Activated CD4-positive, alpha-beta T cell treated with anti-CD3 and anti-CD28 coated beads, Interleukin-2, Interleukin-6, amounts not matched to agents 100 ng/mL and 50 ng/mL, durations not matched to agents 16 hours and 8 hours (primary cell): Measurements from ENCODE around the gene MRM3.
A peak's percentile ranks its signal among the peaks of the same experiment; 100 is the strongest.
"Not testable (repeated sequence)": the region's sequence is repeated elsewhere in the genome, so short reads cannot be mapped to it uniquely, and the experiment has no call there.

Experiments used
- DNase-seq: peaks from one replicate; pipeline ENCODE4 v3.0.0-alpha.2; 2020

The MRM3 gene

DNA sequence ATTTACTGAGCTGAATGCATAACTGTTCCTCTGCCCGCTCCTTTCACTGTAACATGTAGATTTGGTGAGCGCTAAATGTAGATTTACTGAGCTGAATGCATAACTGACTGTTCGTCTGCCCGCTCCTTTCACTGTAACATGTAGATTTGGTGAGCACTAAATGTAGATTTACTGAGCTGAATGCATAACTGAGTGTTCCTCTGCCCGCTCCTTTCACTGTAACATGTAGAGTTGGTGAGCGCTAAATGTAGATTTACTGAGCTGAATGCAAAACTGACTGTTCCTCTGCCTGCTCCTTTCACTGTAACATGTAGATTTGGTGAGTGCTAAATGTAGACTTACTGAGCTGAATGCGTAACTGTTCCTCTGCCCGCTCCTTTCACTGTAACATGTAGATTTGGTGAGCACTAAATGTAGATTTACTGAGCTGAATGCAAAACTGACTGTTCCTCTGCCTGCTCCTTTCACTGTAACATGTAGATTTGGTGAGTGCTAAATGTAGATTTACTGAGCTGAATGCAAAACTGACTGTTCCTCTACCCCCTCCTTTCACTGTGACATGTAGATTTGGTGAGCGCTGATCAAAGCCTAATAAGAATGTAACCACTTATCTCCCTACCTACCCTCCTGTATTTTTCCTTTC lies 26.7 kb upstream of the MRM3 start:
- not testable (repeated sequence) for DNase-seq

DNA sequence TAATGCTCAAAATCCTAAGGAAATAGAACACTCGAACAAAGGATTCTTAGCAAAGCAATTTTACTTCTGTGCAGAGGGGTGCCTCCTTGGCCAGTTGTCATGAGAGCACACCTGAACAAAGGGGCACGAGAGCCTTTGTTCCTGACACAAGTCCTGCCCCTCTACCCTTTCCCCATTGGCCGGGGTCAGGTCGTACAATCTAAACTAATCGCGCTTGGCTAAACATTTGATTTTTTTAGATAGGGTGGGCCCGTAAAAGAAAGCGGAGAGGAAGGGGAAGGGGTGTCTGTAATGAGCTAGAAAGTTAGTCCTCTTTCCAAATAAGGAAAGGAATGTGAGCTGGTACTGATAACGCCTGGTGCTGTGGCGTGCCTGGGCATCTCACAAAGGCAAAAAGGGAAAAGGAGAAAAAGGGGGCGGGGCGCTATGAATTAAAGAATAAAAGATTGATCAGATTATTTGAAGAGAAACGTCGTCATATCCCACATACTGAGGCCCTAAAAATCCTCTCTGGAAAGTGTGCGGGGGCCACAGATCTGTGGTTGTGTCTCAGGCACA lies 26.1 kb upstream of the MRM3 start:
- not testable (repeated sequence) for DNase-seq

DNA sequence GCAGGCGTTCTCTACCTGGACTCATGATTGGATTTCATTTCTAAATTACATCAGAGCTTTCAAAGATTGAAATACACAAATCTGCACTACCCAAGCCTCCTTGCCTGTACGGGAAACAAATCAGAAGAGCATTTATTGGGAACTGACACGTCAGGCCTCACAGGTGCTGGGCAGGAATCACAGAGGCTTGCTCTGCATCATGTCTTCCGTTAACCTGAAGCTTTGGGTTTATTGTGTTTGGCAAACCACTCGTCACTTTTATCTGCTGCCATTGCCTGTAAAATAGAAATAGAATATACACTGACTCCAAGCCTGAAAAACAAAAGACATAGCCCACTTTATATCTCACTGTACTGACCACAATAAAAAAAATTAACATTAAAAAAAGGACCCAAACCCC lies 22.2 kb upstream of the MRM3 start:
- DNase-seq, result no peak

GRCh38 chr17:760371-760770 lies 21.8 kb upstream of the MRM3 start:
- no peak for DNase-seq

- no peak for DNase-seq
Measured at GRCh38 chr17:767076-767475, 15.1 kb upstream of the MRM3 start.

- DNase-seq, result no peak
Measured at GRCh38 chr17:773016-773415, 9.1 kb upstream of the MRM3 start.

DNA sequence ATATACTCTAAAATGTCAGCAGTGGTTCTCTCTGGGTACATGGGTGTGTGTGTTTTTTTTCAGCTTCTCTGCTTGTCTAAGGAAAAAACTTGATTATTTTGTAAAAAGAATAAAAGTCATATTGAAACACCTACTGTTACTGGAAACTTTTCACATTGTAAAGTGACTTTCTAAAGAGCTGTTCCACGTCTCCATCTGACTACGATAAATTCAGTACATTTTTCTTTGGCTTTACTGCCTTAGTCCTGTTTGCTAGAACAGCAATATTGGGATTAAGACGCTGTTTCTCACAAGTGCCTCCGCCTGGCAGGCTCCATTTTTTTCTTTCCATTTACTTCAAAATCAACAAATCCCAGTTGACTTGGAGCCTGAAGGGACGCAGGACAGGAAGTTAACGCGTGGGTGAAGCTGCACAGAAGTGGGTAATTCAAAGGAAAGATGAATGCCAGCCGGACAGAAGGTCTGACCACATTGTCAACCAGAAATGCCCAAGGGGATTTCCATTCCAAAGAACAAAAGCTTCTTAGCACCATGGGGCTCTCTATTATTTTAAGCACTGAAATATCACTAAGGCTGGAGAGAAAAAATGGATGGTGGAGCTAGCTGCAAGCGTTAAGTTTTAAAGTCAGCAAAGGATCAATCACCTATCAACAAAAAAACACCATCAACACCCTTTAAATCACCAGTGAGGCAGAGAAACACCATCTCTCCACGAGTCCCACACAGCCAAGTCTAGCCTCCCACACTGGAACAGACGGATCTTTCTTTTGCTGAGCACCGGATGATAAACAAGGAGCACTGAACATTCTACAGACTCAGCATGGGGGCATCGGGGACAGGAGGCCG lies 8.5 kb upstream of the MRM3 start:
- peak; percentile 44 for DNase-seq

DNA sequence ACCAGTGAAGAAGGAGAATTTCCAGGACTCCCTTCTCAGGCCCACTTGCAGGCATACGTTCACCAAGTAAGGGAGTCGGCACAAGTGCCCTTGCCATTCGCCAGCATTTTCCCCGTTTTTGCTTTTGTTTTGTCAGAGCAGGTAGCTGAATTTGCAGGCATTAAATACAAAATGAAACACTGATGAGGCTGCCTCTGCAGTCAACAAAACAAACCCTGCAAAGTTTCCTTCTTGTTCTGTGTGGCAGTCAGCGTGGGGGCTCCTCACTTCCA lies 7.9 kb upstream of the MRM3 start:
- no peak for DNase-seq

- DNase-seq, result no peak
Measured at GRCh38 chr17:778096-778495, 4.1 kb upstream of the MRM3 start.

DNA sequence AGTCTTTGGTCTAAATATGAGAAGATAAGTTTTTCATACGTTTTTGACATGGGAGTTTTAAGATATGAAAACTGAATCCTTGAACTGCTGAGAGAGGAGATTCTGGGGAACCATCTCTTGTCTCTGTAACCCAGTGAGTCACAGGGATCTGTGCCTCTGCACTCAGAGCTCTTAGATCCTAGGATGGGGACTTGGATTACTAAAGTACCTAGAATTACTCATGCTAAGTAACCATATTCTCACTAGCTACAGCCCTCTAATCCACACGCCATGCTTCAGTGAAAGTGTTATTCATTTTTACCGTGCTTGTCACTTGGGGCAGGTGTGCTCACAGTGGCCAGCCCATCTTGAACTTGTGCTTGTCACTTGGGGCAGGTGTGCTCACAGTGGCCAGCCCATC lies 2.0 kb downstream of the MRM3 start:
- no peak for DNase-seq

GRCh38 chr17:785901-786300 lies 3.7 kb downstream of the MRM3 start:
- DNase-seq, result not testable (repeated sequence)

GRCh38 chr17:787641-788221 lies 5.6 kb downstream of the MRM3 start:
- no peak for DNase-seq

GRCh38 chr17:788551-788950 lies 6.4 kb downstream of the MRM3 start:
- DNase-seq, result no peak

DNA sequence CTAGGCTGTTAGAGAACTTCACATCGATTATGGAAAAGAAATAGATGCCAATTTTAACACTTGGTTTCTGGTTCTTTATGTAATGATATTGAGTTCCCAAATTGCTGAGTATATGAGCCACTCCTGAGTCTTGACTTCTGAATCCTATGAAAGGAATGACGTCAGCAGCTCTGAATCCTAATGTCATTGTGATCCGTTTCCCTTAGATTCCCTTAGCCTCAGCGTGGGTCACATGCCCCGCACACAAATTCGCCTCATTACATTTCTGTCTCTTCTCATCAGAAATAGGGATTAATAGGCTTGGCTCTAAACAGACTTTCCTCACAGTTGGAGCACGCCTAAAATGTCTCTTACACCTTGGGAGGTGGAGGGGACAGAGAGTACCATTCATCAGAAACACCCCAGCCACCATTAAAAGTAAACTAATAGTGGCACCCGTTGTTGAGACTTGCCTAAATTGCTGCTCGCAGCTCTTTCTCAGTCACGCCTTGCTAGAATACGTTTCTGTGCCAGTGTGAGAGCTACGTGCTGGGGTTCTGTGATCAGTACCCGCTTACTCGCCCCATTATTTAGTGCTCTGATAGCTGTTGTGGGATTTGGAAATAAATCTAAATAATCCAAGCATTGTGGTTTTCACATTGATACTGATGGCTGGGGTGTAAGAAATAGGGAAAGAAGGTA lies 7.1 kb downstream of the MRM3 start:
- no peak for DNase-seq

GRCh38 chr17:789931-790873 lies 8.0 kb downstream of the MRM3 start:
- DNase-seq, result not testable (repeated sequence)

GRCh38 chr17:790874-791247 lies 8.7 kb downstream of the MRM3 start:
- DNase-seq, result not testable (repeated sequence)

DNA sequence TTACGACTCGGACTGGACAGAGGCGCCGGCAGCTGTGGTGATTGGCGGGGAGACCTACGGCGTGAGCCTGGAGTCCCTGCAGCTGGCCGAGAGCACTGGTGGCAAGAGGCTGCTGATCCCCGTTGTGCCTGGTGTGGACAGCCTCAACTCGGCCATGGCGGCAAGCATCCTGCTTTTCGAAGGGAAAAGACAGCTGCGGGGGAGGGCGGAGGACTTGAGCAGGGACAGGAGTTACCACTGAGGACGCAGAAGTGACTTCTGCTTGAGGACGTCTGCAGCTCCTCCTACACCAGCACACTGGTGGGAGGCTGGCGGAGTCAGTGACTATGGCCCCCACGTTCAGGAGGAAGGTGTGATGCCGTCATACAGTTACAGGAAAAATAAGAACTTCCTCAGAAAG lies 9.7 kb downstream of the MRM3 start:
- DNase-seq, result no peak

DNA sequence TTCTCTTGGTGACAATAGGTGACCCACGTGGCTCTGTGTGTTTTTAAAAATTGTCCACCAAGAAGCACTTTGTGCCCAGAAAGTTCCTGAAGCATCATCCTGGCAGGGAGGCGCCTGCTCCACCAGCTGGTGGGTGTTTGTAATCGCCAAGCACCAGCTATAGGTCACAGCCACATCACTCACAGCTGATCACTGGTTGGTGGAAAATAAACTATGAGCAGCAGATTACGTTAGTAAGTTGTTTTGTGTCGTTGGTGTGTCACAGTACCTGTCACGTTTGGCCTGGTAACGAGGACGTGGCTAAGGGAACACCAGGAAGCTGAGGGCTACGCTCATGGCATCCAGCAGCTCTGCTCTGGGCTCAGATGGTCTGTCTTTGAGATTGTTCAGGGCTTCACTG lies 10.1 kb downstream of the MRM3 start:
- no peak for DNase-seq

- DNase-seq, result peak; percentile 50
Measured at GRCh38 chr17:794876-795275, 12.7 kb downstream of the MRM3 start.

GRCh38 chr17:795276-795675 lies 13.1 kb downstream of the MRM3 start:
- DNase-seq, result no peak

- DNase-seq, result no peak
Measured at GRCh38 chr17:795721-796120, 13.6 kb downstream of the MRM3 start.

DNA sequence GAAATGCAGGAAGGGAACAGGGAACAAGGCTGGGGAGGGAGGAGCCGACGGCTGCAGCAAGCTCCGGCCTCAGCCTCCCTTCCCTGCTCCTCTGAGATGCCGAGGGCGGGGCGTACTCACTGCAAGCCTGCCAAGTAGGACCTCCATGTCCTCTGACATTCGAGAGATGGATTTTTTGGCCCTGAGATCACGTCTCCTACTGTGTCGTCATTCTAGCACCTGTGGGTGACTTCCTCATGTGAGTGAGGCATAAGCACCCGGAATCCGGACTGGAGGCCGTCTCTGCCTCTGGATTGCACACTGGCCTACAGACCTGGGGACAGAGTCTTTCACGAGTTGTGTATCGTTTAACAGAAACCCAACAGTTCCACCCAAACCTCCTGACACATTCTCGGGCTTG lies 14.5 kb downstream of the MRM3 start:
- DNase-seq, result no peak
